CD4-positive, alpha-beta T cell treated with Interleukin-15 for 4 hours (primary cell): ENCODE data around the gene MS4A6A.
"Not testable (repeated sequence)": the region's sequence is repeated elsewhere in the genome, so short reads cannot be mapped to it uniquely, and the experiment has no call there.

Source experiments
- DNase-seq: peaks from one replicate; pipeline ENCODE4 v3.0.0-alpha.2; 2020; ENCODE audit warnings: low spot score

The MS4A6A gene

DNA sequence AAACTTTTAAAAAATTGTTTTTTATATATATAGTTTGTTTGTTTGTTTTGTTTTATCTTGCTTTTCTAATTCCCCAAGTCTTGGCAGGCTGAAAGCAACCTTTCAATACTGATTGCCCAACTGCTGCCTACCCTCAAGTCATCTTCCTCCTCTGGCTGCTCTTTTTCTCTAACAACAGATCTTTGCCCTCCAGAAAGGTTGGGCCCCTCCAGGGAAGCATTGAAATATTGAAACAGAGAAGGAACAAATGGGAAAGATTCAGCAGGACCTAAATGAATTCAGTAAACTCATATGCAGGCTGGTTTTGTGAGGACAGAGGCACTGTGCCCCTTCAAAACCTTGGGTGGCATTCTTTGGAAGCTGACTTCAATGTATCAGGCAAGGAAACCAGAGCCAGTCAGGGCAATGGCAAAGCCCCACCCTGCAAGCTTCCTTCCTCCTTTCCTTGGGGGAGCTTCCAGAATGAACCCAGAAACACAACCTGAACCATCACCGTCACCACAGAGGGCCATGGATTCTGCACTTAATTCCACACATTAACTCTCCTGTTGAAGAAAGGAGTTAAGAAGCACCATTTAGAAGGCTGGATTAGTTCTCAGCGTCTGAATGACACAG is 815 bp upstream of the MS4A6A start:
- no peak for DNase-seq

DNA sequence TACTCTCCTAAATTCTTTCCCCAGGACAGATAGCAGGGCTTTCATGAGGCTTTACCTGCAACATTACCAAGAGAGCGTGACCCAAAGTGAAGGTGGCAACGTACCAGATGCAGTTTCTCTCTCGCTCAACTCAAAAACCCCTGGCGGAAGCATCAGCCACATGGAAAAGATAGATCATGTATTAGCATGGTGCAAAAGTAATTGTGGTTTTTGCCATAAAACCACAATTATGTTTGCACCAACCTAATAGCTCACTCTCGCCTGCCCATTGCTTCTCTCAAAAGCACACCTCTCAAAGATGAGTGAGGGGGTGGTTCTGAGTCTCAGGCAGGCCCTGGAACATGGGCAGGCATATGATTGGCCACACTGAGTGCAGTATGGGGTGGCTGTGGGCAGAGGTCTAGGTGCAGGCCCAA is 7.0 kb downstream of the MS4A6A start:
- no peak for DNase-seq

DNA sequence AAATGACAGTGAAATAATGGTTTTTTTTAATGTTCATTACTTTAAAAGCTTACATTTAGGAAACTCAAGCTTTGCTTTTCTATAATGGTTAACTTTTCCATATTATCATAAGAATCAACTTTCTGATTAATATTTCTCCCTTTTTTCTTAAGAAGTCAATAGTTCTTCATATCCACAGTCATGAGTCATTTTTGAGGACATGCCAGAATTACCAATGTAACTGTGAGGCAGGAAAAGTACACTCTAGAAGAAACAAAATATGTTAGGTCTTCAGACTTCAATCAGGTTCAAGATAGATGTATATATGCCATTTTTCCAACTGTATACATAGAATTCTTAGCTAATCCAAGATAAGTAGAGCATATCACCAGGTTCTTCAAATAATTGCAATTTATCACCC is 10.9 kb downstream of the MS4A6A start:
- no peak for DNase-seq

DNA sequence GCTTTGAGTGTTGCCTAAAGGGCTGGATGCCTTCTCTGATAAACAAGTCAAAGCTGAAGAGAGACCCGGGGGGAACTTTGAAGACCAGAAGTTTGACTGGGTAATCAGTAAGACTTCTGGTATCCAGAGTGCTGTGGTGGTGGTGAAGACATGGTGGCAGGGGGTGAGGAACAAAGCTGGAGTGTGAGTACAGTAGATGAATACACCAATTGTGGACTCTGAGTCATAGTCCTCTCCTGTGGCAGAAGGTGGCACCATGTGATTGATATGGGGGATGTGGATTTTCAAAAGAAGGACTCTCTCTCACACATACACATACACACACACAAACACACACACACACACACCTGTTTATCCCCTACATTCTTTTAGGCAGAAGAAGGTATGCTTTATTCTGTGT is 12.3 kb downstream of the MS4A6A start:
- DNase-seq: no peak

DNA sequence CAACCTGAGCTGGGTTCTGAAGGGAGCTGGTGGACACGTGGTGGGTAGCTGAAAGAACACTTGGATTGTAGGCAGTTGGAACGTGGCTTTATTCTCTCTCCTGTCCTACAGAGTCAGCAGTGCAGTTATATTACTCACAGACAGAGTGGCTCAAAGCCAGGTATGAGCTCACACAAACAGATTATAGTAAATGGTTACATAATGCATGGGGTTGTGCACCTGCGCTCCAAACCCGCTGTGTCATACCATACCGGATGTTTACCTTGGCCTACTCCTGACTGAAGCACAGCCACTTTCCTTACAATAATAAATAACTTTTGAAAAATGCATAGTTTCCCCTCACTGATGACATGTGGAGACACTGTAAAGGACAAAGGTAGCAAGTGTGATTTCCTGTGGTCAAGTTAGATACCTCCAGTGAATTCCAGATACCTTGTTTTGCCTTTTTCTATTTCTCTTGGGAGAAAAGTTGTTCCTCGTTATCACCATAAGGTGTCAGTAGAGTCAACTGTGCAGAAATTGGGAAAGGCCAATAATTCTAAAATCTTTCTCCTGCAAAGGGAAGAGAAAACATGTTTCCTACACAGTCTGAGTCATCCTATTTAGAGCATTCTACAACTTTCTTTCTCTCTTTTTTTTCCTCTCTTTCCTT is 13.5 kb downstream of the MS4A6A start:
- DNase-seq: no peak

DNA sequence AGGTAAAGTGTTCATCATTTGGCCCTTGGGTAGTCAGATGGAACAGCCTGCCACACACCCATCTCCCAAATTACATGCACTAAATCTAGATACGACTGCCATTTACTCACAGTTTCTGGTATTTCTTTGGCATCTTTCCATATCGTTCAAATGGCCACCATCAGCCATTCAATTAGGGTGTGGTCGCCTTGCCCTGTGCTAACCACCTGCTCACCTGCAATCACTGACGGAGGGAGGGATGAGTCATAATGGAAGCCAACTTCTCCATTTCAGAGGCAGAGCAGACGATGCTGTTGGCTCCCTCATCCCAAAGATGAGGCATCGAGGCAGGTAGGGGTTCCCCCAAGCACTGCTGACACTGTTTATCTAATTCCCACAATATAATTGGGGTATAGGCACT is 14.6 kb downstream of the MS4A6A start:
- DNase-seq: no peak

DNA sequence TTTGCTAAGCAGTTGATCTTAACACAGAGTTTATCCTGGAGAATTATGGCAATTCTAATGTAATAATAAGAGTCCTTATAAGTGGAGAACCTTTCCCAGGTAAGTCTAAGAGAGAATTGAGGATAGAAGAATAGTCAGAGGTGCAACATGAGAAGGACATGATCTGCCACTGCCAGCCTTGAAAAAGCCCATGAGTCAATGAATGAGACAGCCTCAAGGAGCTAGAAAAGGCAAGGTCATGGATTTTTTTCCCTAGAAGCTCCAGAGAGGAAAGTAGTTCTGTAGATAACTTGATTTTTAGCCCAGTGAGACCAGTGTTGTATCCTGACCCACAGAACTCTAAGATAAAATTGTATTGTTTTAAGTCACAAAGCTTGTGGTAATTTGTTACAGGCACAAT is 16.9 kb downstream of the MS4A6A start:
- no peak for DNase-seq

DNA sequence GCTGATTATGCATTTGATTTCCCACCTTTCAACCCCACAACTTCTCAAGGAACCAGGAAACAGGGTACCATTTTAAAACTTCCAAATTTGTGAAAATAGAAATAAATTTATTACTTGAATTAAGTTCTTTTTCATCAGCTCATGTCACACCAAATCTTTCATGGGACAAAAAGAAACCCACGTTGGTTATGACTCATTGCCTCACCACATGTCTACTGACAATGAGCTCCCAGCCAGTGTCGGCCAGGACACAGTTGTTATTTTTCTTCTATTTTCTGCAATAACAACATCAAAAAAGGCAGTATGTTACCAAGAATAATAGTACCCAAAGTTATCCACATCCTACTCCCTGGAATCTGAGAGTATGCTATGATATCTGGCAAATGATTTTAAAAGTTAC is 17.3 kb downstream of the MS4A6A start:
- DNase-seq: no peak

DNA sequence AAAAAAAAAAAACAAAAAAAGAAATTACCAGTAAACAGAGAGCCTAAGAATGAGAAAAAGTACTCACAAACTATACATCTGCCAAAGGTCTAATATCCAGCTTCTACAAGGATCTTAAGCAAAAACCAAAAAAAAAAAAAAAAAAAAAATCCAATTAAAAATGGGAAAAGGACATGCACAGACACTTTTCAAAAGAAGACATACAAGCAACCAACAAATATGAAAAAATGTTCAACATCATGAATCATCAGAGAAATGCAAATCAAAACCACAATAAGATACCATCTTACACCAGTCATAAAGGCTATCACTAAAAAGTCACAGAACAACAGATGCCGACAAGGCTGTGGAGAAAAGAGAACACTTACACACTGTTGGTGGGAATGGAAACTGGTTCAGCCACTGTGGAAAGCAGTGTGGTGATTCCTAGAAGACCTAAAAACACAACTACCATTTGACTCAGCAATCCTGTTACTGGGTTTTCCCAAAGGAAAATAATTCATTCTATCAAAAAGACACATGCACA is 18.3 kb downstream of the MS4A6A start:
- DNase-seq: no peak

DNA sequence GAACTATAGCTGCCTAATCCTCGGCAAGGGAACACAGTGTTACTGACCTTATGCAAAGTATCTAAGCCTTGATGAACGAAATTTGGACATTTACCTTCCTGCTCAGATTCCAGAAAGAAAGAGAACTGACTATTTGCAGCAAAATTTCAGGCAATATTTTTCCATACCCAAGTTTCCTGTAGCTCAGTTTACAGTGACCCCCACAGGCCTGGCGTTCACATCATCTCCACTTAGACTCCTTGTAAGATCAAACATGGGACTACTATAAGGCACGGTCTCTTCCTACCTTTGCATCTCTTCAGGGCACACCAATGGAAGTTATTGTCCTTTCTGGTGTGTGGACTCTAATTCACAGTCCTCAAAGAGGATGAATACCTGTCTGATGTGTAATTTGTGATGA is 21.1 kb downstream of the MS4A6A start:
- DNase-seq: no peak

DNA sequence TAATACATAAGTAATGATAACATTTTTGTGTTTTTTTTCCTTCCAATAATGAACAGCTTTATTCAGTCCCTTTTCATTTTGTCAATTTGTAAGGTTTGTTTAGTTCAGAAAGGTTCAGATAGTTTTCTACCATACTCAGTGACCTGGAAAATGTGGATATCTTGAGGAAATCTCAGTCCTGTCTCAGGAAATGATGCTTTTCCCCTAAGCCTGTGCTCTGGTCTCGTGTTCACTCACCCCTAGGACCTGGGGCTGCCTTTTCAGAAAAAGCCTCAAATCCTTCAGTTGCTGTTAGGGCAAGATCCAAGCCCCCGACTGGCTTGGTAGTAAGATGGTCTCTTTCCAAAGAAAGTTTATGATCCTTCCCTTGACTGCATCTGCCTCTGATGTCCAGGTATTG is 21.8 kb downstream of the MS4A6A start:
- DNase-seq: no peak

DNA sequence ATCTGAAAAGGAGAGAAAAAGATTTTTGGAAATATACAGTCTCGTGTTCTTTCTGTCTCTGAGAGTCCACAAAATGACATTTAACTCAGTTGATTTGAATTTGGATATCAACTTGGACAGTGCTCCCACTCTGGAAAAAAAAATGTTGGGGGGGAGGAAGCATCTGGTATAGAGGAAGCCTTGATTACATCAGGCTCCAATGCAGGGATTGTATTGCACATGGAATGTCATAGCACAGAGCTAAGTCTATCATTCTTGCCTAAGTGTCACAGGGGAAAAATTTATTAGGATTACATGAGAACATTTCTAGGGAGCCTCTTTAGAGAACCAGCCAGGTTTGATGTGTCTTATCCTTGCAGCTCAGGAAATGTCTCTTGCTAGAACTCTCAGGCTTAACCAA is 23.0 kb downstream of the MS4A6A start:
- DNase-seq: no peak

DNA sequence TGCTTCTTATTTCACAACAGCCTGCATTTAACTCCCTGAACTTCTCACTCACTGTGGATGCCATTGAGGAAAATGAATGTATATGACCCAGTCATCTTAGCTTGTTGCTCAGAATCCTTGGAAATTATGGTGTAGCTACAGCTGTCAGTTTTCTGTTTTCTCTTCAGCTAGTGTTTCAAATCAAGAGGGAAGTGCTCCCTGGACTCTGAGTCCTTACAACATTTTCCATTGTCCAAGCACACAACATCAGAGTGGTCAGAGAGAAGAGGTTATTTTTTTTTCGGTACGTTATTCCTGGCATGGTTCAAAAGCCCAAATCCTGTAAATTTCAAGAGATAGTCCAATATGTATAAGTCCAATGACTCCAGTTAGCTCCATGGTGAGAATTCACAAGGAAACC is 23.6 kb downstream of the MS4A6A start:
- no peak for DNase-seq

DNA sequence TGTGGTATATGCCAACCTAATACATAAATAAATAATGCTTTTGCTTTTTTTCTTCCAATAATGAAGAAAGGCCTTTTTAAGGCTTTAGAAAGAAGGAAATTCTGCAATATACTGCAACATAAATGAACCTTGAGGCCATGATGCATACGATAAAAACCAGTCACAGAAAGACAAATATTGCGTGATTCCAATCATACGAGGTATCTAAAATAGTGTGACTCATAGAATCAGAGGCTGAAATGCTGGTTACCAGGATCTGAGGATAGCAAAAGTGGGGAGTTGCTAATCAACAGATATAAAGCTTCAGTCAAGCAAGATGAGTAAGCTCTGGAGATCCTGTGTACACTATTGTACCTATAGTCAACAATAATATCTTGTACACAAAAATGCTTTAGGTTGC is 24.2 kb downstream of the MS4A6A start:
- no peak for DNase-seq

DNA sequence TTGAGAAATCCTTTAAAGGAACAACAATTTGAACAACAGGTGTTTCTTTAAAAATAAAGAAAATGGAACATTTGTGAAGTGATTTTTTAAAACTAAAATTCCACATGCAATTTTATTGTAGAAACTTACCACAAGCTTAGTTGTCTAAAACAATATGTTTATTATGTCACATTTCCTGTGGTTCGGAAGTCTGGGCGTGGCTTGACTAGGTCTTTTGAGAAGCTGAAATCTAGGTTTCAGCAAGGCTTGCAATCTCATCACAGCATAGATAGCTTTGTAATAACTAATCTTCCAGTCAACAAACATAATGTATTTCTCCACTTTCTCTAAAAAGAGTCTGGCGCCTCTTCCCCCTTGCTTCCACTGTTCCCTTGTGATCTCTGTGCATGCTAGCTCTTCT is 27.0 kb downstream of the MS4A6A start:
- DNase-seq: no peak

DNA sequence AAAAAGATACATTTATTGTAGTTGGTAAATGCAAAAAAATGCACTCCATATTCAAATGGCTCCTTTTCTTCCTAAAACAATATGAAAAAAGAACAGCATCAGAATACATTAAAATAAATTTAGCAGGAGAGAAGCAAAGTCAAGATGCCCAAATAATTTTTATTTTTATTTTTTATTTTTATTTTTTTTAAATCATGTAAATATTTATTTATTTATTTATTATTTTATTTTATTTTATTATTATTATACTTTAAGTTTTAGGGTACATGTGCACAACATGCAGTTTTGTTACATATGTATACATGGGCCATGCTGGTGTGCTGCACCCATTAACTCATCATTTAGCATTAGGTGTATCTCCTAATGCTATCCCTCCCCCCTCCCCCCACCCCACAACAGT is 30.2 kb downstream of the MS4A6A start:
- DNase-seq: not testable (repeated sequence)

DNA sequence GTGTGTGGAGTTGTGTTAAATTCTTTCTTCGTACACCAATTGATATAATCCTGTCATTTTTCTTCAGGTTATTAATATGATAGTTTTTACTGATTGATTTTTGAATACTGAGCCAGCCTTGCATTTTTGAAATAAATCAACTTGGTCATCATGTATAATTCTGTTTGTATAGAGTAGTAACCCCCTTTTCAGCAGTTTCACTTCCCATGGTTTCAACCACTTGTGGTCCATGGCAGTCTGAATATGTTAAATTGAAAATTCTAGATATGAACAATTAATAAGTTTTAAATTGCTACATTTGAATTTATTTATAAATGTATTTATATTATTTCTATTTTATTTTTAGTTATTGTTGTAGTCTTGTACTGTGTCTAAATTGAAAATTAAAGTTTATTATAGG is 32.6 kb downstream of the MS4A6A start:
- no peak for DNase-seq

DNA sequence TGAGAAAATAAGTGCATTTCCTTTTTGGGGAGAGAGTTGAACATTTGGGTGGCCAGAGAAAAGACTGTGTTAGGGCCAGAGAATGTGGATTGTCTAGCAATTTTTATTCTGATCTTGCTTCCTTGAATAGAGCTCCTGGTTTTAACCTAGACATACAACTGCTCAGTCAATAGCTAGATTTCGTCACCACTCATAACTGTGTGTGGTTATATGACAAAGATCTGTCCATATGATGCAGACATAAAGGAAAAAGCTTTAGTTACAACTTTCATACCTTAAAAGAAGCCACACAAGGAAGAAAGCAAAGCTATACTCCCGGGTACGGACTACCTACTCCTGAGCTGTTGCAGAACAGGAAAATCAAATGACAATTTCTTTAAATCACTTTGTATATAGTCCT is 37.2 kb downstream of the MS4A6A start:
- no peak for DNase-seq

DNA sequence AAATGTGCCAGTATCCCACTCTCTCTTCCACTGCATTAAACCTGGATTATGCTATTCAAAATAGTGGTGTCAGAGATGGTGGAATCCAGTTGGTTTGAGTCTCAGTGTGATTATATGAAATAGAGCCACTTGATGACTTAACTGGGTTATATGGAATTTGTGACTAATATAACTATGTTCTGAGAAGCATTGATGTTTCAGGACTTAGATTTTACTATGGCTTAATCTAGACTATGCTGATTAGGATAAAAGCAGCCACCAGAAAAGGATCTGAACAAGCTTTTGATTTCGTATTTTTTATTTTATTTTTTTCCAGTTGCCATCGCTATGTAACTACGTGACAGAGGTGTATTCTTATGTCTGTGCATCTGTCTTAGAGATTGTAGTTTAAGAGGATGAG is 39.1 kb downstream of the MS4A6A start:
- DNase-seq: no peak

DNA sequence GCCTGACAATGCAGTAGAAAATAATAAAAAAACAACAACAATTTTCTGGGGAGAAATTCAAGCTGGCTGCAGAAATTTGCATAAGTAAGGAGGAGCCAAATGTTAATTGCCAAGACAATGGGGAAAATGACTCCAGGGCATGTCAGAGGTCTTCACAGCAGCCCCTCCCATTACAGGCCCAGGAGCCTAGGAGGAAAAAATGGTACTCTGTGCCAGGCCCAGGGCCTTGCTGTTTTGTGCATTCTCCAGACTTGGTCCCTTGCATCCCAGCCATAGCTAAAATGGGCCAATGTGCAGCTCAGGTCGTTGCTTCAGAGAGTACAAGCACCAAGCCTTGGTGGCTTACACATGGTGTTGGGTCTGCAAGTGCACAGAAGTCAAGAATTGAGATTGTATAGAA is 49.0 kb downstream of the MS4A6A start:
- DNase-seq: no peak

DNA sequence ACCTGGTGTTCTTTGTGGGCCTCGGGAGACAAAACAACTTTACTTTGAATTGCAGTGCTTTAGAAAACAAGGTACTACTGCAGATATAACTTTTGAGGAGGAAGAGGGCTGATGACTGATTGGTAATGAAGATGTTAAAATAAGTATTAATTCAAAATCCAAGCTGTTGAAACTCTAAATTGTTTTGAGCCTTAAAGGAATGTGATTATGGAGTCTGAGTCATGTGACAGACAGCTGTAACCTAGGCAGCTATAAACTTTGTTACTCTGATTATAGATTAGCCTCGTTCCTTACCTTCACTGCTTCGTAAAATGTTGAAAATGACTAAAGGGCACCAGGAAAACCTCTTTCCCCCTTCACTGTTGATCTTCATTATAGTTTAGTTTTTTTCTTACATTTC is 51.0 kb downstream of the MS4A6A start:
- no peak for DNase-seq

DNA sequence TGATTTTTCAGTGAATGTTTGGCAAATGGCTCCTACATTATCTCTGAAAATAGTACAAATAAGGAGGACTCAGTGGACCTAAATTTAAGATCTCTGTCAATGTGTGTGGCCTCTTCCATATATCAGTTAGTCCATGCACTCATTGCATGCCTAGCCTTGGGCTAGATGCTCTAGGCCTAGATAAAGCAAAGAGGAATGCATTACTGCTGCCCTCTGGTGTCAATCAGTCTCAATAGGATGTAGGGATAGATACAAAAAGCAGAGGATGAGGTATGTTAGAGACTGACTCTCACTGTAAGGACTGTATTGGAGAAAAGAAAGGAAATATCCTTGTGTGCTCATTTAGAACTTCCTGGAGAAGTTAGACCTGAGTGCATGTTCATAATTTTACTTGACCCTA is 52.4 kb downstream of the MS4A6A start:
- no peak for DNase-seq

DNA sequence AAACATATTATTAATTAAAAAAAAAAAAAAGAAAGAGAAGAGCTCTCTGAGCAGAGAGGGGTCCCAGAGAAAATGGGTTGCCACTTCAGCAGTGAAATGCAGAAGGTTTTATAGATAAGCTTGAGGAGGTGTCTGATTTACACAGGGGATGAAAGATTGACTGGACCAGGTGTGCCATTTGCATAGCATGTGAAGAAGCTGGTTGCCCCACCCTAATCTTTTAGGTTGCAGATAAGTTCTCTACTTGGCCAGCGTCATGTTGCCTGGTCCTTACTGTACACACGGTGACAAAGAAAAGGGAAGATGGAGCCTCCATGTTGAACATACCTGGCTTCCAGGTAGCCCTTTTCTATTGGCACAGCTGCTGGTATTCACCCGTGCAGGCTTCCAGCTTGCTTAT is 53.0 kb downstream of the MS4A6A start:
- no peak for DNase-seq

DNA sequence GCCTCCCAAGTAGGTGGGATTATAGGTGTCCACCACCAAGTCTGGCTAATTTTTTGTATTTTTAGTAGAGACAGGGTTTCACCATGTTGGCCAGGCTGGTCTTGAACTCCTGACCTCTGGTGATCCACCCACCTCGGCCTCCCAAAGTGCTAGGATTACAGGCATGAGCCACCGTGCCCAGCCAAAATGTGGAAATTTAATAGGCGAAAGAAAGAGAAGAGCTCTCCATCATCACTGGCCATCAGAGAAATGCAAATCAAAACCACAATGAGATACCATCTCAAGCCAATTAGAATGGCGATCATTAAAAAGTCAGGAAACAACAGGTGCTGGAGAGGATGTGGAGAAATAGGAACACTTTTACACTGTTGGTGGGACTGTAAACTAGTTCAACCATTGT is 54.0 kb downstream of the MS4A6A start:
- DNase-seq: not testable (repeated sequence)
